ENCODE measurements around the gene SCAF8. TPM values are rescaled to one million over a fixed set of nuclear protein-coding genes. Genes with fewer than 3 reads are reported as not detected.

Gene SCAF8
- total and polyA plus RNA-seq, 2 of the 4 experiments (the other 2 are of a cell fraction), result 16.1 to 23.5 TPM

DNA sequence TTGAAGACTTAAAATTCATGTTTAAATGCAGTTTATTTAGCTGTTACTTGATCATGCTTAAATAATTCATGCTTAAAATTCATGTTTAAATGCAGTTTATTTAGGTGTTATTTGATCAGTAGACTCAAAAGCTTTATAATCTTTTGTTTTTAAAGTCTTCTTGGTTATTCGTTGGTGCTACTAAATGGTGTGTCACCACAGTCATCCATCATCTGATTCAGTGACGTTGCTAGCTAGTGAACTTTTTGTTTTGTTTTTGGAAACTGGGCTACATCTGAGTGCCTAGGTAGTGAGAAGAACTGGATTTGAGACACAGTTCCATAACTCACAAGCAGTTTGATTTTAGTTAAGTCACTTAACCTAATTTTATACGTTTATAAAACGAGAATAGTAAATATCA is 20.9 kb downstream of the SCAF8 start:
- Histone ChIP-seq H2BK20ac (ENCODE audit: low read depth, low read length) (no peak overlapping the region), H3K14ac (replicated peaks; ENCODE audit: low read depth, low read length) (no peak overlapping the region), H4K8ac (ENCODE audit: low read depth in 2 of 2, low read length in 2 of 2) (no peak overlapping the region), H4K91ac (ENCODE audit: insufficient read depth, low read depth, low read length) (no peak overlapping the region), H3K27me3 (ENCODE audit: control insufficient read depth, insufficient read depth, low read length) (no peaks in the 10 kb centered on the region), H3K9me3 (ENCODE audit: control insufficient read depth, insufficient read depth, low read length) (no peaks in the 10 kb centered on the region), H4K20me1 (ENCODE audit: insufficient read depth, low read length) (peaks cover 96% of the 10 kb centered on the region), H2AK5ac (ENCODE audit: low read depth, low read length) (no peak overlapping the region), H3K4me2 (ENCODE audit: low read depth, low read length) (peak overlapping the region; percentile 3; the same call in 1 of the 2 replicates), H3K4ac (ENCODE audit: low read depth, low read length) (no peak overlapping the region), H2AK9ac (replicated peaks; ENCODE audit: low read depth, low read length, poor library complexity) (no peak overlapping the region), H3K9me1 (ENCODE audit: insufficient read depth, low read length) (peaks cover 8% of the 10 kb centered on the region; the same call in 1 of the 2 replicates), H4K5ac (ENCODE audit: low read depth, low read length) (no peak overlapping the region), H3K4me3 (ENCODE audit: insufficient read depth, low read depth, low read length) (no peak overlapping the region), H3K4me1 (ENCODE audit: control insufficient read depth, insufficient read depth, low read length) (peaks cover 1% of the 10 kb centered on the region; the same call in 1 of the 2 replicates), H3K56ac (ENCODE audit: extremely low read depth, insufficient read depth, low read length) (no peak overlapping the region), H2BK120ac (ENCODE audit: low read depth, low read length) (no peak overlapping the region), H3K18ac (ENCODE audit: low read depth, low read length) (no peak overlapping the region), H3K36me3 (ENCODE audit: control insufficient read depth, insufficient read depth, low read length) (peaks cover 2% of the 10 kb centered on the region; the same call in 1 of the 2 replicates), H2BK5ac (ENCODE audit: low read depth, low read length, poor library complexity, severe bottlenecking) (no peak overlapping the region), H3K27ac (ENCODE audit: insufficient read depth, low read length) (no peak overlapping the region), H2BK15ac (ENCODE audit: low read depth, low read length) (no peak overlapping the region), H3K23ac (ENCODE audit: low read depth, low read length) (no peak overlapping the region), H3K79me1 (ENCODE audit: low read depth in 1 of 2, low read length in 2 of 2) (peaks cover 10 to 59% of the 10 kb centered on the region in 2 experiments), H2AFZ (replicated peaks; ENCODE audit: low read length, poor library complexity) (no peak overlapping the region), H3K9ac (ENCODE audit: low read depth, low read length) (no peak overlapping the region)
- TF ChIP-seq MAZ (IDR thresholded peaks at IDR 0.05; ENCODE audit: borderline replicate concordance, low read depth, low read length), result no peak
- no peak for TF ChIP-seq NFE2L2 (IDR thresholded peaks at IDR 0.05; ENCODE audit: low read depth, low read length)
- no peak for TF ChIP-seq RCOR1 (IDR thresholded peaks at IDR 0.05; ENCODE audit: insufficient replicate concordance, low read length)
- TF ChIP-seq SMC3 (IDR thresholded peaks at IDR 0.05; ENCODE audit: low read depth, low read length), result no peak
- TF ChIP-seq, protein P1, sequence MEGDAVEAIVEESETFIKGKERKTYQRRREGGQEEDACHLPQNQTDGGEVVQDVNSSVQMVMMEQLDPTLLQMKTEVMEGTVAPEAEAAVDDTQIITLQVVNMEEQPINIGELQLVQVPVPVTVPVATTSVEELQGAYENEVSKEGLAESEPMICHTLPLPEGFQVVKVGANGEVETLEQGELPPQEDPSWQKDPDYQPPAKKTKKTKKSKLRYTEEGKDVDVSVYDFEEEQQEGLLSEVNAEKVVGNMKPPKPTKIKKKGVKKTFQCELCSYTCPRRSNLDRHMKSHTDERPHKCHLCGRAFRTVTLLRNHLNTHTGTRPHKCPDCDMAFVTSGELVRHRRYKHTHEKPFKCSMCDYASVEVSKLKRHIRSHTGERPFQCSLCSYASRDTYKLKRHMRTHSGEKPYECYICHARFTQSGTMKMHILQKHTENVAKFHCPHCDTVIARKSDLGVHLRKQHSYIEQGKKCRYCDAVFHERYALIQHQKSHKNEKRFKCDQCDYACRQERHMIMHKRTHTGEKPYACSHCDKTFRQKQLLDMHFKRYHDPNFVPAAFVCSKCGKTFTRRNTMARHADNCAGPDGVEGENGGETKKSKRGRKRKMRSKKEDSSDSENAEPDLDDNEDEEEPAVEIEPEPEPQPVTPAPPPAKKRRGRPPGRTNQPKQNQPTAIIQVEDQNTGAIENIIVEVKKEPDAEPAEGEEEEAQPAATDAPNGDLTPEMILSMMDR (conservative IDR thresholded peaks at IDR 0.05; ENCODE audit: low read depth, low read length), result no peak
- TF ChIP-seq MAFK (IDR thresholded peaks at IDR 0.05; ENCODE audit: low read depth, low read length), result no peak
- TF ChIP-seq RAD21 (IDR thresholded peaks at IDR 0.05; ENCODE audit: low read length), result no peak
- TF ChIP-seq, protein P2, sequence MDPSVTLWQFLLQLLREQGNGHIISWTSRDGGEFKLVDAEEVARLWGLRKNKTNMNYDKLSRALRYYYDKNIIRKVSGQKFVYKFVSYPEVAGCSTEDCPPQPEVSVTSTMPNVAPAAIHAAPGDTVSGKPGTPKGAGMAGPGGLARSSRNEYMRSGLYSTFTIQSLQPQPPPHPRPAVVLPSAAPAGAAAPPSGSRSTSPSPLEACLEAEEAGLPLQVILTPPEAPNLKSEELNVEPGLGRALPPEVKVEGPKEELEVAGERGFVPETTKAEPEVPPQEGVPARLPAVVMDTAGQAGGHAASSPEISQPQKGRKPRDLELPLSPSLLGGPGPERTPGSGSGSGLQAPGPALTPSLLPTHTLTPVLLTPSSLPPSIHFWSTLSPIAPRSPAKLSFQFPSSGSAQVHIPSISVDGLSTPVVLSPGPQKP (IDR thresholded peaks at IDR 0.05; ENCODE audit: borderline replicate concordance, low read depth, low read length), result no peak
- TF ChIP-seq, protein P3, sequence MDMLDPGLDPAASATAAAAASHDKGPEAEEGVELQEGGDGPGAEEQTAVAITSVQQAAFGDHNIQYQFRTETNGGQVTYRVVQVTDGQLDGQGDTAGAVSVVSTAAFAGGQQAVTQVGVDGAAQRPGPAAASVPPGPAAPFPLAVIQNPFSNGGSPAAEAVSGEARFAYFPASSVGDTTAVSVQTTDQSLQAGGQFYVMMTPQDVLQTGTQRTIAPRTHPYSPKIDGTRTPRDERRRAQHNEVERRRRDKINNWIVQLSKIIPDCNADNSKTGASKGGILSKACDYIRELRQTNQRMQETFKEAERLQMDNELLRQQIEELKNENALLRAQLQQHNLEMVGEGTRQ (IDR thresholded peaks at IDR 0.05; ENCODE audit: low read depth, low read length), result no peak
- no peak for TF ChIP-seq POLR2A (IDR thresholded peaks at IDR 0.05; ENCODE audit: low read depth, low read length)
- TF ChIP-seq CHD1 (IDR thresholded peaks at IDR 0.05; ENCODE audit: low read depth, low read length), result no peak
- peak; percentile 73 for DNase-seq
- BruUV-seq (replicated peaks), result no TSS peak
- CTCF ChIA-PET, result no interaction called here
- no CpG with 5 or more reads among the region's 4 CpGs for WGBS, 2 experiments (ENCODE audit: extremely low coverage in 2 of 2, insufficient read length in 1 of 2)
- ATAC-seq (ENCODE audit: low read depth), result peak; percentile 44; the same call in 1 of the 2 replicates
- dilution Hi-C loops (cut with HindIII; ENCODE audit: low sequenced_read_pairs, unreplicated experiment), result no loop called here
- in situ Hi-C loops (cut with MboI; ENCODE audit: low sequenced_read_pairs), result no loop called here
- intact Hi-C loops (cut with micrococcal nuclease), result no loop called here
- POLR2A ChIA-PET (ENCODE audit: unreplicated experiment), result no interaction called here
